Fibroblast of skin of left quadriceps (primary cell): Measurements from ENCODE around the gene TTC9C.
"Not testable (repeated sequence)": the region's sequence is repeated elsewhere in the genome, so short reads cannot be mapped to it uniquely, and the experiment has no call there.

Experiments used
- DNase-seq, 2 experiments: peaks; one replicate each; pipeline ENCODE4 v3.0.0-alpha.2; 2013; ENCODE audit warnings: low read depth in 2 of 2

TTC9C gene

DNA sequence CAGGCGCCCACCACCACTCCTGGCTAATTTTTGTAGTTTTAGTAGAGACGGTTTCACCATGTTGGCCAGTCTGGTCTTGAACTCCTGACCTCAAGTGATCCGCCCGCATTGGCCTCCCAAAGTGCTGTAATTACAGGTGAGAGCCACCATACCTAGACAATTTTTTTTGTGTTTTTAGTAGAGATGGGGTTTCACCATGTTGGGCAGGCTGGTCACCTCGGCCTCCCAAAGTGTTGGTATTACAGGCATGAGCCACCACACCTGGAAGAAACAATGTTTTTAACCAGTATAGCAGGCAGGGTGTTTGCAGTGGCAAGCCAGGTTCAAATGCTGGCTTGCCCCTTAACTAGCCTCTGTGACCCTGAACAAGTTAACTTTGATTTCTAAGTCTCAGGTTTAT, 21.6 kb downstream of the TTC9C start:
- DNase-seq, result not testable (repeated sequence)

DNA sequence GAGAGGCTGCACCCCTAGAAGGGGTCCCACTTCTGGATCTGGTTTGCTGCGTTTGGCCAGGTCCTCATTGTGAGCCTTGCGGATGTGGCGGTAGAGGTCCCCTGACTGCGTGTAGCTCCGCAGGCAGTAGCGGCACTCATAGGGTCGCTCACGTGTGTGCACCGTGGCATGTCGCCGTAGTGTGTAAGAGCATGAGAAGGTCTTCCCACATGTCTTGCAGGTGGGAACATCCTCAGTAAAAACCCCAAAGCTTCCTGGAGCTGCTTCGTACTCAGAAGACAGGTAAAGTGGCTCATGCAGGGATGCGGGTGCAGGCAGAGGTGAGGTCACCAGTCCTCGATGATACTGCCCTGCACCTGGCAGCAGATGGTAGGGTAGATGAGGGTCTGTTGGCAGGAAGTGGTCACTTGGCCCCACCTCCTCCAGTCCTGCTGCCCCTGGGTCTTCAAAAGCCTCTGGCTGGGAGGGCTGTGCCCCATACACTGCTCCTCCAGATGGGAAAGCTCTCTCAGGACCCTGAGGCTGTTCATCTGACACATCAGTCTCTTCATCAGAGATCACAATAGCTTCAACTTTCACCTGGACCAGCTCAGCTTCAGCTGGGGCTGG, 24.0 kb downstream of the TTC9C start:
- no peak for DNase-seq

DNA sequence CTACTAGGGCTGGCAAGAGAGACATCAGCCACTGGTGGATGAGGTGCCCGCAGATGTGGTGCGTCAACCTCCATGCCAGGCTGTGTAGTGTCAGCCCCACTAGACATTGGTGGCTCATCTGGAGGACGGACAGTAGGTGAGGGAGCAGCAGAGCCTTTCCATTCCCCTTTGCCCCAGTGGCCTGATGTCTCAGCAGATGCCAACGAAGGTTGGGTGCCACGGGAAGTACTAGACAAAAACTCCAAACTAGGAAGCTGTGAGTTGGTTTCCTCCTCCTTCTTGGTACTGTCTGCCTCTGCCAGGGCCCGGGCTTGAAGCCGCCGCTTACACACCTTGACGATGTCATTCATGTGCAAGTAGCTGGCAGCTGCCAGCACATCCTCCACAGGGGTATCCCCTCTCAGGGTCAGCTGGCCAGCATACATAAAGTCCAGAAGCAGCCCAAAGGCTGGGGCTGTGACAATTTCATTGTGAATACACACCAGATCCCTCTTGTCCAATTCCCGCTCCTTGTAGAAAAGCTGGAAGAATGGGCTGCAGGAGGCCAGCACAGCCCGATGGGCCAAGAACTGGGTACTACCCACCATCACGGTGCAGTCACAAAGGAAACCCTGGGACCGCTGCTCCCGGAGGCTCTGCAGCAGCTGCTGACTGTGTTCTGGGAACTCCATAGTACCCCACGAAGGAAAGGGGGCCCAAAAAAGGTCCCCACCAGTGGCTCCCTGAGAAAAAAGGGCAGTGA, 24.9 kb downstream of the TTC9C start:
- DNase-seq, result no peak

DNA sequence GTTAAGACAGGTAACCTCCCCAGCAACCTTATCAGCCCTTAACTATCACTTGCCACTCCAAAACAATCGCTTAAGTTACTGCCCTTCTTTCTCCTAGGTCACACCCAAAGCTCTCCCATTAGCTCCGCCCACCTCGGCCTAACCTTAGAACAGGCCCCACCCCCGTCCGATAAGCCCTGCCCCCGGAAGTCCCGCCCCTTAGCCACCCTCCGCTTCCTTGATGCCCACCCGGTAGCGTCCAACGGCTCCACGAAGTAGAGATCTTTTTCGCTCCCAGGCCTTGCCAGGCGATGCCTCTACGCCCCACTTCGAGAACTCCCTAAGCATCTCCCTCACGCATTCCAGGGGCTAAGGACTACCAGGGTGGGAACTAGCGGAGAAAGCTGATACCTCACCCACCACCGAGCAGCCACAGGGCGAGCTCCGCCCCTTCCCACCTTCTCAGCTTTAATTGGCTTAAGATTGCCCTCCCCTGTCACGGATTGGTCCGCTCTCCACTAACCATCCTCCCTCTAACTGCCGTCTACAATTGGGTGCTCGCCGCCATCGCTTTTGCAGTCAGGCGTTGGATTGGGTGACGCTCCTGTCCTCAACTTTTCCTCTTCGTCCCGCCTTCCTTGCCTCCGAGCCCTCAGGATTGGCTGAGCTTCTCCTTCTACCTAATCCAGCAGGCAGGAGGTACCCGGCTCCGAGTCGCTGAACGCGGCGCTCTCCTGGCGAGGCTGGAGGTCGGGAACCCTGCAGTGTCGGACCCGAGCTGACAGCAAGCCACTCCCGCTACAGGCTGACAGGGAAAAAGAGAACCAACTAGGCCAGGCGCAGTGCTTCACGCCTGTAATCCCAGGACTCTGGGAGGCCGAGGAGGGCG, 25.7 kb downstream of the TTC9C start, which contains the start of gene ZBTB3:
ZBTB3 (minus strand) TSS at position 425 of the 868 bp plus-strand sequence. CDS start 496 bp downstream, outside the sequence.
- peak; percentile 98 for DNase-seq

DNA sequence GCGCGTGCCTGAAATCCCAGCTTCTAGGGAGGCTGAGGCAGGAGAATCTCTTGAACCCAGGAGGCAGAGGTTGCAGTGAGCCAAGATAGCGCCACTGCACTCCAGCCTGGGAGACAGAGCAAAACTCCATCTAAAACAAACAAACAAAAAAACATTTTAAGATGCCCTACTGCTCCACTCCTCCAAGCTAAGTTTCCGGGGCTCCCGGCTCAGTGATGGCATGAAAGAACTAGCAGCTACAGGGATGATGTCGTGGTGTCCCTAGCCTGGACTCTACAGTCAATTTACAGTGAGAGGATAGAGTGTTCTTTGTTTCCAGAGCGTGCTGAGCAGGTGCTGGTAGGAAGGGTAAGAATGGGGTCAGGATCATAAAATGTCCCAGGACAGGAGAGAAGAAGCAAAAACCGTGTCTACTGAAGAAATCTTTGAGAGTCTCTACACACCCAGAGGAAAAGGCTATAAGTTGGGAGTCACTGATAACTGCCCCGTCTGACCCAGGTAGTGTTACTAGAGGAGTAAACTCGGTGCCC, 26.9 kb downstream of the TTC9C start:
- DNase-seq, result no peak

DNA sequence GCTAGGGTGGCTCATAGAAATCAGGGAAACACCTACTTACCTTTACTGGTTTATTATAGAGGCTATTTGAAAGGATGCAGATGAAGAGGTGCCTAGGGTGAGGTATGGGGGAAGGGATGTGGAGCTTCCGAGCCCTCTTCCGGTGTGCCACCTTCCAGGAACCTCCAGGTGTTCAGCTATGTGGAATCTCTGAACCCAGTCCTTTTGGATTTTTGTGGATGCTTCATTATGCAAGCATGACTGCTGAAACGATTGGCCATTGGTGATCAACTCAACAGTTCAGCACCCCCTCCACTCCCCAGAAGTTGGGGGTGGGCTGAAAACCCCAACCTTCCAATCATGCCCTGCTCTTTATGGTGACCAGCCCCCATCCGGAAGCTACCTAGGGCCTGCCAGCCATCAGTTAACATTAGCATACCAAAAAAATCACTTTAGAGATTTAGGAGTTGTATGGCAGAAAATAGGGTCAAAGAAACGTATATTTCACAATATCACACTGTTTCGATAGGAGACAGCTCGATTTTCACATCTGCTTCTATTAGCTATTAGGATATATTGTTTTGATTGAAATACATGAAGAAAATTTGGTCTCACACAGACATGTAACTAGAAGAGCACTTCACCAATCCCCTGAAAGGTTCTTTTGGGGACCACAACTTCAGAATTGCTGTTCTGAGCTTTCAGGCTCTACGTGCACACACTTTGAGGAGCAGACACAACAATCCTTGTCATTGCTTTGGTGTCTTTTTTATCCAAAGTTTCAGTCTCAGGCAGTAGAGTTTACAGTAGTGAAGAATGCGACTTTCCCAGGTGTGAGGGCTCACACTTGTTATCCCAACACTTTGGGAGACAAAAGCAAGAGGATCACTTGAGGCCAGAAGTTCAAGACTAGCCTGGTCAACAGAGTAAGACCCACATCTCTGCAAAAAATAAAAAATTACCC, 29.8 kb downstream of the TTC9C start:
- no peak for DNase-seq

DNA sequence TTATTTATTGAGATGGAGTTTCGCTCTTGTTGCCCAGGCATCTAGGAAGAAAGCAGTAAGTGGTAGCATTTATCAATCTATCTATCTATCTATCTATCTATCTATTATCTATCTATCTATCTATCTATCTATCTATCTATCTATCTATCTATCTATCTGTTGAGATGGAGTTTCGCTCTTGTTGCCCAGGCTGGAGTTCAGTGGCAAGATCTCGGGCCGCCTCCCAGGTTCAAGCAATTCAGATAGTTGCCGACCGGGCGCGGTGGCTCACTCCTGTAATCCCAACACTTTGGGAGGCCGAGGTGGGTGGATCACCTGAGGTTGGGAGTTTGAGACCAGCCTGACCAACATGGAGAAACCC, 32.6 kb downstream of the TTC9C start:
- not testable (repeated sequence) for DNase-seq

DNA sequence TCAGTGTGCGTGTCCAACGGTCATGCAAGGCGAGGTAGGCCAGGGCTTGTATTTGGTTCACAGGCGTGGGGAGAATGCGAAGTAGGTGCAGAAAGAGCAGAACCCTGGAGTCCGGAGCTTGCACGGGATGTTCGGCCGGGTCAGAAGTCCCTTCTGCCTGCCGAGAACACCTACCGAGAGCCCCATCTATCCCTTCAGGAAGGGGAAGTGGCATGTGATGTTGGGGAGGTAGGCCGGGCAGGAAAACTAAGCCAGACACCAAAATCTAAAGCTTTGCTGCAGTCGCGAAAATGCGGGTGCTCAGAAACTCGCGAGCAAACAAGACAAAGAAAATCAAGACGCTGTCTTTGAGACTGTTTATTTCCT, 42.5 kb downstream of the TTC9C start:
- DNase-seq, result no peak

DNA sequence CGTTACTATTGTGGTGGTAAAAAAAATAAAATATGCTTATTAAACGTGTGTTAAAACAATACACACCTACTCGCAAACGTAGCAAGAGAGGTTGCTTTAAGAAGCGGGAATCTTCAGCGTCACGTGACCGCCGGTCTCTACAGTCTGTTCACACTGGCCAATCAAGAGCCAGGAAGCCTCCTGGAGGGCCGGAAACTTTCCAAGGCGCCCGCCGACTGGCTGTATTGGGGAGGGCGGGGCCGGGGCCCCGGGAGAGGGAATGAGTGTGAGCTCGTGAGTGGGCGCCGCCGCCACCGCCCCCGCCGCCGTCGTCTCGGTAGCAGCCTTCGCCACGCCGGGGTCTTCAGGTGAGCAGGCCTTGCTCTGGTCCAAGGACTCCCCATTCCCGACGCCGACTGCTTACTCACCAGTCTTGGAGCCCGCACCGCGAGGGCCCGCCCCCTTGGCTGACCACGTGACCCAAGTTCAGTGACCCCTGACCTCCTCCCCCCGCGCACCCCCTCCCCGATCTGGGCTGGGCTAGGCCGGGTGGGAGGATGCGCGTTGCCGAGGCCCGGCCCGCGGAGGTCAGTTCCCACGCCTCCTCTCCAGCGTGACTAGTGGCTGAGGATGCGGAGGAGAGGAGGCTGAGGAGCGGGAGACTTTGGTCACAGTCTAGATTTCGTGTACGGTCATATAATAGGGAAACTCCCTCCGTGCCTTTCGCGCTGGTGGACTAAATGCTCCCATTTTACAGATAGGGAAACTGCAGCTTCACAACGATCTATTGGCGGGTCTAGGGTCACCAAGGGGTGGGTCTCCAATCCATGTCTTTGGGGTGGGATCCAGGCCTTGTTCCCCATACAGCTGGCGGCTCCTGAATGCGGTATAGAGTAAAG, 43.1 kb downstream of the TTC9C start, which contains the start of gene TAF6L:
TAF6L (plus strand) TSS at position 253 of the 878 bp plus-strand sequence. CDS start 4,388 bp downstream, outside the sequence.
- peak; percentile 92 to 93 for DNase-seq

DNA sequence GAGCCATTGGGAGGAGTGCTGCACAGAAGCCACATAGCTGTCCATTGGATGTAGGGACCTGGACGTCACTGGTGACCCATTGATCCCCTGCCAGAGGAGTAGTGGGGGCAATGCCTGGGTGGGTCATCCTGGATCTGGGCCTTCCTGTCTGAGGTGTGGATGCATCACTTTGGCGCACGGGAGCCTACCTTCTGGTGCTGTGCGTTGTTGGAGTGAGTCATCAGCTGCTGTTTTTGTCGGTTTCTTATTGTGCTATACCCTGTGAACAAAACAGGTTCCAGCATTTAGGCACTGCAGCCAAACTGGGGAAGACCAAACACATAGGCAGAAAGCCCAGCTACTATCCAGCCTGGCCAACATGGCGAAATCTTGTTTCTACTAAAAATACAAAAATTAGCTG, 46.1 kb downstream of the TTC9C start:
- DNase-seq, result no peak

DNA sequence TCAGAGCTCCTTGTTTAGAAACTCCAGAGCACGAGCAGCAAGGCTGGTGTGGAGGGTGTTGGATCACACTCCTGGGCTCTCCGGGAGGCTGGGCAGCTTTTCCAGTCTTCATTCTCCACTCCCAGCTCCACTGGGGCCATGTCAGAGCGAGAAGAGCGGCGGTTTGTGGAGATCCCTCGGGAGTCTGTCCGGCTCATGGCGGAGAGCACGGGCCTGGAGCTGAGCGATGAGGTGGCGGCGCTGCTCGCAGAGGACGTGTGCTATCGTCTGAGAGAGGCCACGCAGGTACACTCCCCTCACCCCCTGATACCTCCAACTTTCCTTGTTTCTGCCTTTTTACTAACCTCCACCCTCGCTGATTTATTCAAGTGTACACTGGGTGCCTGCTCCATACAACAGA, 47.4 kb downstream of the TTC9C start:
- DNase-seq, result no peak

DNA sequence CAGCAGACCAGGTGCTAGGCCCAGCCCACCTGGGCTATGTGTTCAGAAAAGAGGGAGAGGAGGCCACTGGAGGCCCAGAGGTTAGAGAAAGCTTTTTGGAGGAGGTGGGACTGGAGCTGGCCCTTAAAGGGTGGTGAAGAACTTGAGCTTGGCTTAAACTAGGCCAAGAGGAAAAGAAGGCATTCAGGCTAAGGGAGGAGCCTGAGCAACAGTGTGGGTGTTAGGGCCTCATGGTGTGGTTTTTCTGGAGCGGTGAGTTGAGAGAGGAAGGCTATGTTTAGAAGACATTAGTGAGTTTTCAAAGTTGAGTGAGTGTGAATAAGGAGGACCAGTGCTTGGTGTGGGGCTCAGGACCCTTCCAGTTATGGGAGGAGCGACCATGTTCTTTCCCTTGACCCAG, 49.1 kb downstream of the TTC9C start:
- DNase-seq, result no peak

DNA sequence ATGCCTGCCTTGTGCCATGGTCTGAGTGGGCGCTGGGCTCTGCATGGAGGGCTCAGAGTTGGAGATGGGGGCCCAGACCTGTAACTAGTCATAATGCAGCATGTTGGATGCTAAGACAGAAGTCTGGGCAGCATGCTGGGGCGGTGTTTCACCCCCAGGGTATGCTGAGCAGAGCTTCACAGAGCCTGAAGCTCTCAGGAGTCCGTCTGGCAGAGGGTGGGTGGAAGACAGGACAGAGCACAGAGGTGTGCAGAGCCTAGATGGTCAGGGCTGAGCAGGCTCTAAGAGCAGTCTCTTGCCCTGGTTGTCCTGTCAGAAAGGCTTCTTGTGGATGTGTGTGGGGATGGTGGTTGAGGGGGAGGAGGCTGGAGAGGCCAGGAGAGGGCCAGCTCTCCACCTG, 50.2 kb downstream of the TTC9C start:
- no peak for DNase-seq

DNA sequence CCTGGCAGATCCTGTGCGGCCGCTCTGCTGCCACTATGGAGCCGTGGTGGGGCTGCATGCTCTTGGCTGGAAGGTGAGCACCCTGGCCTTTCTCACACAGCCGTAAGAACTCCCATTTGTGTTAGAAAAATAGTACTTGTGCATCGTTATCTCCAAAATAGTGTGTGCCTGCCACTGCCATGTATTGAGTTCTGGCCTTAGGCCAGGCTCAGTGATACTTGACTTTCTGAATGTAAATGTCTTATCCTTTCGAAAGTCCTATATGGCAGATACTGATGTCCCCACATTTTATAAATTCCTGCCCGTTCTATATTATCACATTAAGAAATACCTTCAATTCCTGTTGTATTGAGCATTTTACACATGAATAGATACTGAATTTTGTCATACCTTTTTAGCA, 54.5 kb downstream of the TTC9C start:
- no peak for DNase-seq

DNA sequence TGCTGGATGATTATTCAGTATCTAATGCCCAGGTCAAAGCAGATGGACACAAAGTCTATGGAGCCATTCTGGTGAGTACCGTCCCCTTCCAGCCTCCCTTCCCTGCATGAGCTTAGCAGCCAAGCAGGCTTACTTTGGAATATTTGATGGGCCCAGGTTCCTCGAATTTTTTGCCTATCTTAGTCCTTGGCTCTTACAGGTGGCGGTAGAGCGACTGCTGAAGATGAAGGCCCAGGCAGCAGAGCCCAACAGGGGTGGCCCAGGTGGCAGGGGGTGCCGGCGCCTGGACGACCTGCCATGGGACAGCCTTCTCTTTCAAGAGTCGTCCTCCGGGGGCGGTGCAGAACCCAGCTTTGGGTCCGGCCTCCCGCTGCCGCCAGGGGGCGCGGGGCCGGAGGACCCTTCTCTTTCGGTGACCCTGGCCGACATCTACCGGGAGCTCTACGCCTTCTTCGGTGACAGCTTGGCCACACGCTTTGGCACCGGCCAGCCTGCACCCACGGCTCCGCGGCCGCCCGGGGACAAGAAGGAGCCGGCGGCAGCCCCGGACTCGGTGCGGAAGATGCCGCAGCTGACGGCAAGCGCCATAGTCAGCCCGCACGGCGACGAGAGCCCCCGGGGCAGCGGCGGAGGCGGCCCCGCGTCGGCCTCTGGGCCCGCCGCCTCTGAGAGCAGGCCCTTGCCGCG, 58.2 kb downstream of the TTC9C start:
- peak in 1 of 2 experiments; percentile 44 for DNase-seq

DNA sequence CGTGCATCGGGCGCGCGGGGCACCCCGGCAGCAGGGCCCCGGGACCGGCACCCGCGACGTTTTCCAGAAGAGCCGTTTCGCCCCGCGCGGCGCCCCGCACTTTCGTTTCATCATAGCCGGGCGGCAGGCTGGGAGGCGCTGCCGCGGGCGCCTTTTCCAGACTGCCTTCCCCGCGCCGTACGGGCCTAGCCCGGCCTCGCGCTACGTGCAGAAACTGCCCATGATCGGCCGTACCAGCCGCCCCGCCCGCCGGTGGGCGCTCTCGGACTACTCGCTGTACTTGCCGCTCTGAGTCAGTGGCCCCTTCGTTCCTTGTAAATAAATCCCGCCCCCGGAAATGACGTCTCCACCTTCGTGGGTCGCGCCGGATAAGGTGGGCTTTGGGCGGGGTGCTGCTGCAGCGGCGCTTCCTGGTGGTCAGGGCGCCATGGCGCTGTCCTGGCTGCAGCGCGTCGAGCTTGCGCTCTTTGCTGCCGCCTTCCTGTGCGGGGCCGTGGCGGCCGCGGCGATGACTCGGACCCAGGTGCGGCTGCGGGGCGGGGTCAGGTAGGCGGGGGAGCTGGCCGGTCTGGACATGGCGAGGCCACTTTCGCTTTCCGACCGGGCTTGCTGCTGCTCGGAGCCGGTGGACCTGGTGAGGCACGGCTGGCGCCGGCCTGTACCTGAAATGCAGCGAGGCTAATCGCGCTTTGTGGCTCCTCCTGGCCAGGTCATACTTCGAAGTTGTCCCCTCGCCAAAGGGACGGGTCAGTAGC, 58.9 kb downstream of the TTC9C start, which contains the start of gene TMEM179B:
TMEM179B (plus strand) TSS at position 398 of the 755 bp plus-strand sequence; CDS start at position 428, 30 bp downstream.
- peak; percentile 93 for DNase-seq
